ENCODE results near the gene CLECL1.
"Not testable (repeated sequence)": the region's sequence is repeated elsewhere in the genome, so short reads cannot be mapped to it uniquely, and the experiment has no call there.

Gene CLECL1

DNA sequence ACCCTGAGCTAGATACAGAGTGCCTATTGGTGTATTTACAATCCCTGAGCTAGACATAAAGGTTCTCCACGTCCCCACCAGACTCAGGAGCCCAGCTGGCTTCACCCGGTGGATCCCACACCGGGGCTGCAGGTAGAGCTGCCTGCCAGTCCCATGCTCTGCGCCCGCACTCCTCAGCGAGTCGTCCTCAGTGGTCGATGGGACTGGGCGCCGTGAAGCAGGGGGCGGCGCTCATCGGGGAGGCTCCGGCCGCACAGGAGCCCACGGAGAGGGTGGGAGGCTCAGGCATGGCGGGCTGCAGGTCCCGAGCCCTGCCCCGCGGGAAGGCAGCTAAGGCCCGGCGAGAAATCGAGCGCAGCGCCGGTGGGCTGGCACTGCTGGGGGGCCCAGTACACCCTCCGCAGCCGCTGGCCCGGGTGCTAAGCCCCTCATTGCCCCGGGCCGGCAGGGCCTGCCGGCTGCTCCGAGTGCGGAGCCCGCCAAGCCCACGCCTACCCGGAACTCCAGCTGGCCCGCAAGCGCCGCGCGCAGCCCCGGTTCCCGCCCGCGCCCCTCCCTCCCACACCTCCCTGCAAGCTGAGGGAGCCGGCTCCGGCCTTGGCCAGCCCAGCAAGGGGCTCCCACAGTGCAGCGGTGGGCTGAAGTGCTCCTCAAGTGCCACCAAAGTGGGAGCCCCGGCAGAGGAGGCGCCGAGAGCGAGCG is 6.7 kb upstream of the CLECL1 start:
- H3K9me3 Mint-ChIP-seq, H3K27me3 Mint-ChIP-seq, ATAC-seq: not testable (repeated sequence)
- Mint-ChIP-seq H3K27ac (peak overlapping the region; percentile 91), H3K4me3 (peak overlapping the region; percentile 76), H3K36me3 (peaks cover 12% of the 10 kb centered on the region), H3K4me1 (peaks cover 77% of the 10 kb centered on the region)

GRCh38 chr12:9738905-9739304 is 6.0 kb upstream of the CLECL1 start:
- H3K36me3 Mint-ChIP-seq: peaks cover 12% of the 10 kb centered on the region

GRCh38 chr12:9736936-9737705 is 4.2 kb upstream of the CLECL1 start:
- peaks cover 57% of the 10 kb centered on the region for H3K4me1 Mint-ChIP-seq

More at GRCh38 chr12:9738905-9739304, 6.0 kb upstream of the CLECL1 start:
- not testable (repeated sequence) for H3K9me3 Mint-ChIP-seq, H3K27me3 Mint-ChIP-seq, ATAC-seq
- peak overlapping the region; percentile 91 for H3K27ac Mint-ChIP-seq
- peaks cover 74% of the 10 kb centered on the region for H3K4me1 Mint-ChIP-seq
- H3K4me3 Mint-ChIP-seq: peak overlapping the region; percentile 38

GRCh38 chr12:9735601-9736000 is 2.7 kb upstream of the CLECL1 start:
- Mint-ChIP-seq H3K27ac (peak overlapping the region; percentile 91), H3K36me3 (peaks cover 23% of the 10 kb centered on the region), H3K4me1 (peaks cover 46% of the 10 kb centered on the region), H3K27me3 (no peaks in the 10 kb centered on the region), H3K4me3 (no peak overlapping the region), H3K9me3 (peaks cover 4% of the 10 kb centered on the region)
- no peak for ATAC-seq

More at GRCh38 chr12:9736936-9737705, 4.2 kb upstream of the CLECL1 start:
- H3K27ac Mint-ChIP-seq: peak overlapping the region; percentile 91
- peaks cover 12% of the 10 kb centered on the region for H3K36me3 Mint-ChIP-seq
- peak; percentile 58 for ATAC-seq
- peak overlapping the region; percentile 63 for H3K4me3 Mint-ChIP-seq
- peaks cover 4% of the 10 kb centered on the region for H3K9me3 Mint-ChIP-seq
- H3K27me3 Mint-ChIP-seq: no peaks in the 10 kb centered on the region

DNA sequence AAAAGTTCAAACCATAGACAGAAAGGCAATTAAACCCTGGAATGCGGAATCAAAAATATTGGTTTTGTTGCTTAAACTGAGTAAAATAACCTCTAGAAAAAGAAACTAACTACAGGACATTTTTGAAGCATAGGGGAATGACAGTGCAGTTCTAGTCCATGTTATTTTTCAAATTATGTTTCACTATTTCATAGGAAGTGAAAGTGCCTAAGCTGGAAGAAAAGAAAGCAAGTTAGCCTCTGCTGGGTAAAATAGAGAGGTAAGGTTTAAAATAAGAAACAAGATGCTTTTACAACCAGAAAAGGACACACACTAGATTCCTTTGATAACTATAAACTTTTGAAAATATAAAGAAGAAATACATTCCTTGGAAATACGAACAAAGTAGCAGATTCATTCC is 1.1 kb downstream of the CLECL1 start:
- peaks cover 36% of the 10 kb centered on the region for H3K36me3 Mint-ChIP-seq
- H3K4me3 Mint-ChIP-seq: peak overlapping the region; percentile 94
- peaks cover 20% of the 10 kb centered on the region for H3K4me1 Mint-ChIP-seq
- peak overlapping the region; percentile 81 for H3K27ac Mint-ChIP-seq
- peak; percentile 66 for ATAC-seq
- no peaks in the 10 kb centered on the region for H3K9me3 Mint-ChIP-seq
- no peaks in the 10 kb centered on the region for H3K27me3 Mint-ChIP-seq

- ATAC-seq: peak; percentile 24
- H3K9me3 Mint-ChIP-seq: no peaks in the 10 kb centered on the region
- peaks cover 17% of the 10 kb centered on the region for H3K4me1 Mint-ChIP-seq
- peak overlapping the region; percentile 81 for H3K27ac Mint-ChIP-seq
- no peaks in the 10 kb centered on the region for H3K27me3 Mint-ChIP-seq
- peak overlapping the region; percentile 94 for H3K4me3 Mint-ChIP-seq
- peaks cover 37% of the 10 kb centered on the region for H3K36me3 Mint-ChIP-seq
Observed at GRCh38 chr12:9731393-9731792, 1.5 kb downstream of the CLECL1 start.

- no peaks in the 10 kb centered on the region for H3K9me3 Mint-ChIP-seq
- H3K27ac Mint-ChIP-seq: peak overlapping the region; percentile 81
- no peaks in the 10 kb centered on the region for H3K27me3 Mint-ChIP-seq
- H3K4me3 Mint-ChIP-seq: peak overlapping the region; percentile 94
- H3K4me1 Mint-ChIP-seq: peaks cover 17% of the 10 kb centered on the region
- ATAC-seq: peak; percentile 57
- peaks cover 41% of the 10 kb centered on the region for H3K36me3 Mint-ChIP-seq
Observed at GRCh38 chr12:9730591-9730990, 2.3 kb downstream of the CLECL1 start.

- peak; percentile 47 for ATAC-seq
- Mint-ChIP-seq H3K36me3 (peaks cover 41% of the 10 kb centered on the region), H3K27ac (peak overlapping the region; percentile 81), H3K27me3 (no peaks in the 10 kb centered on the region), H3K4me3 (peak overlapping the region; percentile 94), H3K9me3 (no peaks in the 10 kb centered on the region), H3K4me1 (peaks cover 13% of the 10 kb centered on the region)
Observed at GRCh38 chr12:9730011-9730410, 2.9 kb downstream of the CLECL1 start.

GRCh38 chr12:9729082-9729481 is 3.8 kb downstream of the CLECL1 start:
- Mint-ChIP-seq H3K4me1 (peaks cover 15% of the 10 kb centered on the region), H3K27ac (peak overlapping the region; percentile 81), H3K9me3 (no peaks in the 10 kb centered on the region), H3K4me3 (peak overlapping the region; percentile 94), H3K27me3 (no peaks in the 10 kb centered on the region), H3K36me3 (peaks cover 45% of the 10 kb centered on the region)
- no peak for ATAC-seq

DNA sequence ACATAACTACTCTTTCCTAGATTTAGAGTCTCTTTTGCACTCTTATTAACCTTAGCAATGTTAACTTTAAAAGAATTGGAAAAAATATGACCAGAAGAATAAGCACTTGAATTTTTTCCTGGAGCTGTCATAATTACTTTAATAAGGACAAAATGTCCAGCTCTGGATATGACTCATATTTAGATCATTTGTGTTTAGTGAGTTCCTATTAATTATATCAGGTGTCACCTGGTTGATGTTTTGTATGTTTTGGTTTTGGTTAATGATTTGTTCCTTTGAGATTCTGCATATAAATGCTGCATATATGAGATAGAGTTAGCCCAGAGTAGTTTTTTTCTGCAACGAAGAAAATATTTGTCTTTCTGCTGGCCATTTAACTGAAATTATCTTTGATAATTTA is 5.1 kb downstream of the CLECL1 start:
- no peaks in the 10 kb centered on the region for H3K27me3 Mint-ChIP-seq
- H3K4me3 Mint-ChIP-seq: peak overlapping the region; percentile 75
- H3K27ac Mint-ChIP-seq: peak overlapping the region; percentile 81
- H3K36me3 Mint-ChIP-seq: peaks cover 56% of the 10 kb centered on the region
- peaks cover 27% of the 10 kb centered on the region for H3K4me1 Mint-ChIP-seq
- ATAC-seq: no peak
- no peaks in the 10 kb centered on the region for H3K9me3 Mint-ChIP-seq

GRCh38 chr12:9725213-9725870 is 7.6 kb downstream of the CLECL1 start:
- Mint-ChIP-seq H3K36me3 (peaks cover 65% of the 10 kb centered on the region), H3K9me3 (no peaks in the 10 kb centered on the region), H3K27ac (peak overlapping the region; percentile 81), H3K4me3 (peak overlapping the region; percentile 82), H3K27me3 (no peaks in the 10 kb centered on the region), H3K4me1 (peaks cover 49% of the 10 kb centered on the region)
- ATAC-seq: no peak

DNA sequence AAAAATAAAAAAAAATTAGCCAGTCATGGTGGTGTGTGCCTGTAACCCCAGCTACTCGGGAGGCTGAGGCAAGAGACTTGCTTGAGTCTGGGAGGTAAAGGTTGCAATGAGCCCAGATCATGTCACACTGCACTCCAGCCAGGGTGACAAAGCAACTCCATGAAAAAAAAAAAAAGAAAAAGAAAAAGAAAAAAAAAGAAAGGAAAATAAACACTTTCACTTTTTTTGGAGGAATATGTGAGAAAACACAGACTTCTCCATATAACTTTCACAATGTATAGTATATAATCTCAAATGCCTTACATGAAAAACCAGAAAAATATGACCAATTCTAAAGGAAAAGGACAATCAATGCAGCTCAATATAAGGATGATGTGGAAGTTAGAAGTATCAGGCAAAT is 8.9 kb downstream of the CLECL1 start:
- Mint-ChIP-seq H3K4me3 (peak overlapping the region; percentile 82), H3K36me3 (peaks cover 69% of the 10 kb centered on the region), H3K27ac (peak overlapping the region; percentile 81), H3K9me3 (no peaks in the 10 kb centered on the region), H3K4me1 (peaks cover 63% of the 10 kb centered on the region), H3K27me3 (no peaks in the 10 kb centered on the region)
- no peak for ATAC-seq

DNA sequence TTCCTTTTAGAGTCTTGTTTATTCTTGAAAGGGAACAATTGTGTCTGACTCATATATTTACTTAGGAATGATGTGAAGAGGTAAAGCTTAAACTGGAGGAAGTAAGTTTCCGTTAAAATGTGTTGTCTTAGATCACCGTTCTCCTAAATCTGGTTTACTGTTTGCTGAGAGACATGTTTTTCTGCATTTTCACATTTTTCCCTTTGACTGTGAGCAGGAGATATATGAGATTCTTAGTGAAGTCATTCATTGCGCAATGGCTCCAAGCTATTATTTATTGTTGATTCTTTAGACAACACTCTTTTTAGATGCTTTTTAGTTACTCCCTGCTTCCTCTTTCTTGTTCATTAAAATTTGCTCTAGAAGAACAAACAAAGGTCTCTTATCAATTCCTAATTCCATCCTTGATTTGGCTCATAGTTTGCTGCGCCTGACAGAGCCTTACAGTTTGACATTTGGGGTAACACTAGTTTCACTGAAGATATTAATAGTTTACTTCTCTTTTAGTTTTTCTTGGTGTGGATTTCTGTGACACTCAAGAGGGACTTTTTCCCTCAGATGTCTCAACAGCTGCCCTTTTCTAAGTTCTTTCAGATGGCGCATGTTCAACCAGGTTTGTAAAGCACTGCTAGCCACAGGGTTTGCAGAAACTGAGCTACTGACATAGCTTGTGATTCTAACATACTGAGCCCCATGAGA is 11.4 kb downstream of the CLECL1 start:
- no peaks in the 10 kb centered on the region for H3K27me3 Mint-ChIP-seq
- H3K36me3 Mint-ChIP-seq: peaks cover 71% of the 10 kb centered on the region
- H3K9me3 Mint-ChIP-seq: no peaks in the 10 kb centered on the region
- H3K4me3 Mint-ChIP-seq: peak overlapping the region; percentile 76
- ATAC-seq: peak; percentile 94
- H3K27ac Mint-ChIP-seq: peak overlapping the region; percentile 81
- H3K4me1 Mint-ChIP-seq: peaks cover 85% of the 10 kb centered on the region

DNA sequence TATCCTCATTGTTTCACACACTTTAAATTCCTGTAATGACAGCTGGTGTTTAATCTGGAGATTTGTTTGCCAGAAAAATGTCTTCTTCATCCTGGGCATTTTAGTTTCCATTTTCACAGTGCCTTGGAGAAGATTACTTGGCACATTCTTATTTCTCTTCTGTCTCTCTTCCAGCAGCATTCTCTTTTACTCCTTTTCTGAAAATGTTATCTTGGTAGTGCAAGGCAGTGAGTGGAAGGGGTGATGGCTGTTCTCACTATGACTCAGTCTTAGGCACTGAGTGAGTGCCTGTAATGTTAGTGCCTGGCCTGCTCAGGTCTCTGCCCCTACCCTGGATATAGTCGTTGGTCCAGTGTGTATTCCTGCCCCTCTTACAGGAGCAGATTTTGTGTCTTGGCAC is 13.1 kb downstream of the CLECL1 start:
- peaks cover 78% of the 10 kb centered on the region for H3K36me3 Mint-ChIP-seq
- peaks cover 92% of the 10 kb centered on the region for H3K4me1 Mint-ChIP-seq
- H3K4me3 Mint-ChIP-seq: peak overlapping the region; percentile 41
- peaks cover 9% of the 10 kb centered on the region for H3K9me3 Mint-ChIP-seq
- peak overlapping the region; percentile 81 for H3K27ac Mint-ChIP-seq
- ATAC-seq: no peak
- H3K27me3 Mint-ChIP-seq: no peaks in the 10 kb centered on the region

DNA sequence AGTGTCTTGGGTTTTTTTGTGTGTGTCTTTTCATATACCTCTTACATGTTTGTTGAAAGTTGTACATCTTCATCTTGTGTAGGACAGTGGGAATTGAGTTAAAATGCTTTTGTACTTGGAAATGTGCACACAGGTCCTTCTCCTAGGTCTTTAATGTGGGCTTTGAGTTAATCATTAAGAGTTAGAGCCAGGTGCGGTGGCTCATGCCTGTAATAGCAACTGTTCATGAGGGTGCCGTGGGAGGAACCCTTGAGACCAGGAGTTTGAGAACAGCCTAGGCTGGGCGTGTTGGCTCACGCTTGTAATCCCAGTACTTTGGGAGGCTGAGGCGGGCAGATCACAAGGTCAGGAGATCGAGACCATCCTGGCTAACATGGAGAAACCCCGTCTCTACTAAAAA is 13.9 kb downstream of the CLECL1 start:
- ATAC-seq: no peak
- peak overlapping the region; percentile 81 for H3K27ac Mint-ChIP-seq
- H3K27me3 Mint-ChIP-seq: no peaks in the 10 kb centered on the region
- H3K4me1 Mint-ChIP-seq: peaks cover 93% of the 10 kb centered on the region
- peaks cover 73% of the 10 kb centered on the region for H3K36me3 Mint-ChIP-seq
- peak overlapping the region; percentile 42 for H3K4me3 Mint-ChIP-seq
- peaks cover 9% of the 10 kb centered on the region for H3K9me3 Mint-ChIP-seq
